ENCODE results near the gene SERPING1. TPM values are rescaled to one million over a fixed set of nuclear protein-coding genes. Genes with fewer than 3 reads are reported as not detected.

The SERPING1 gene
- polyA plus RNA-seq, 1 donor (not counting 4 experiments of a cell fraction or from before 2014, with no cell fraction given): 12.8 TPM

GRCh38 chr11:57615308-57615707 lies 17.8 kb downstream of the SERPING1 start:
- H3K9me3 ChIP-seq (ENCODE audit: control insufficient read depth, low read depth, low read length): no peaks in the 10 kb centered on the region
- dilution Hi-C loops (cut with MboI; ENCODE audit: extremely low pct_ligation_motif_present, low sequenced_read_pairs): no loop called here
- no peaks in the 10 kb centered on the region for H3K9me1 ChIP-seq (ENCODE audit: control insufficient read depth, extremely low read depth, insufficient read depth, low read length)
- DNase-seq (ENCODE audit: low read depth, low spot score) (no peak), FAIRE-seq (no peak)
- no peak overlapping the region for H3K4me2 ChIP-seq (ENCODE audit: control insufficient read depth, extremely low read depth, insufficient read depth, low read depth, low read length)
- H3K79me2 ChIP-seq (ENCODE audit: control insufficient read depth, insufficient read depth, low read length): no peaks in the 10 kb centered on the region
- no peaks in the 10 kb centered on the region for H3K36me3 ChIP-seq (ENCODE audit: control insufficient read depth in 2 of 2, extremely low read depth in 1 of 2, insufficient read depth in 2 of 2, low read length in 2 of 2)
- no peak overlapping the region for H3K4me3 ChIP-seq (ENCODE audit: control insufficient read depth in 2 of 3, extremely low read depth in 1 of 3, insufficient read depth in 2 of 3, low read depth in 1 of 3, low read length in 3 of 3)
- no peaks in the 10 kb centered on the region for H4K20me1 ChIP-seq (ENCODE audit: control insufficient read depth, extremely low read depth, insufficient read depth, low read length)
- peaks cover 8% of the 10 kb centered on the region for H3K27me3 ChIP-seq (ENCODE audit: control insufficient read depth, extremely low read depth, insufficient read depth, low read length)
- no peak overlapping the region for H3K9ac ChIP-seq (ENCODE audit: control insufficient read depth, extremely low read depth, insufficient read depth, low read length)
- no peak overlapping the region for H3K27ac ChIP-seq (ENCODE audit: control insufficient read depth, insufficient read depth, low read length)
- no peaks in the 10 kb centered on the region for H3K4me1 ChIP-seq (ENCODE audit: control insufficient read depth, extremely low read depth, insufficient read depth, low read length)
- TF ChIP-seq CTCF (optimal IDR thresholded peaks at IDR 0.05 in 1 of 3, IDR thresholded peaks at IDR 0.05 in 1 of 3, conservative IDR thresholded peaks at IDR 0.05 in 1 of 3; ENCODE audit: extremely low read depth in 1 of 3, insufficient read depth in 2 of 3, low read length in 3 of 3) (no peak), EZH2 (IDR thresholded peaks at IDR 0.05; ENCODE audit: low read length) (no peak)
- no peak overlapping the region for H2AFZ ChIP-seq (ENCODE audit: control insufficient read depth, low read length)

GRCh38 chr11:57616595-57616994 lies 19.1 kb downstream of the SERPING1 start:
- DNase-seq (ENCODE audit: low read depth, low spot score): no peak
- Histone ChIP-seq H3K4me3 (ENCODE audit: control insufficient read depth in 2 of 3, extremely low read depth in 1 of 3, insufficient read depth in 2 of 3, low read depth in 1 of 3, low read length in 3 of 3) (no peak overlapping the region), H3K4me1 (ENCODE audit: control insufficient read depth, extremely low read depth, insufficient read depth, low read length) (no peaks in the 10 kb centered on the region), H3K79me2 (ENCODE audit: control insufficient read depth, insufficient read depth, low read length) (no peaks in the 10 kb centered on the region), H3K27me3 (ENCODE audit: control insufficient read depth, extremely low read depth, insufficient read depth, low read length) (peaks cover 8% of the 10 kb centered on the region), H3K4me2 (ENCODE audit: control insufficient read depth, extremely low read depth, insufficient read depth, low read depth, low read length) (no peak overlapping the region), H3K9me3 (ENCODE audit: control insufficient read depth, low read depth, low read length) (no peaks in the 10 kb centered on the region), H4K20me1 (ENCODE audit: control insufficient read depth, extremely low read depth, insufficient read depth, low read length) (no peaks in the 10 kb centered on the region), H3K36me3 (ENCODE audit: control insufficient read depth in 2 of 2, extremely low read depth in 1 of 2, insufficient read depth in 2 of 2, low read length in 2 of 2) (no peaks in the 10 kb centered on the region), H3K27ac (ENCODE audit: control insufficient read depth, insufficient read depth, low read length) (no peak overlapping the region), H3K9me1 (ENCODE audit: control insufficient read depth, extremely low read depth, insufficient read depth, low read length) (no peaks in the 10 kb centered on the region), H3K9ac (ENCODE audit: control insufficient read depth, extremely low read depth, insufficient read depth, low read length) (no peak overlapping the region), H2AFZ (ENCODE audit: control insufficient read depth, low read length) (no peak overlapping the region)
- TF ChIP-seq CTCF (optimal IDR thresholded peaks at IDR 0.05 in 1 of 3, IDR thresholded peaks at IDR 0.05 in 1 of 3, conservative IDR thresholded peaks at IDR 0.05 in 1 of 3; ENCODE audit: extremely low read depth in 1 of 3, insufficient read depth in 2 of 3, low read length in 3 of 3): no peak
- TF ChIP-seq EZH2 (IDR thresholded peaks at IDR 0.05; ENCODE audit: low read length): no peak
- no peak for FAIRE-seq
- dilution Hi-C loops (cut with MboI; ENCODE audit: extremely low pct_ligation_motif_present, low sequenced_read_pairs): no loop called here

All from keratinocyte (primary cell).